Heart right ventricle (tissue), 16 donors: ENCODE data around the gene TWSG1. TPM values are rescaled to one million over a fixed set of nuclear protein-coding genes. Genes with fewer than 3 reads are reported as not detected.
"Not testable (repeated sequence)": the region's sequence is repeated elsewhere in the genome, so short reads cannot be mapped to it uniquely, and the experiment has no call there.

ENCODE experiments used
- ATAC-seq, 8 donors: fragments of 200-7000 bp; cut with Tn5 transposase; one replicate each; pipeline ENCODE4 v1.9.1; 2020; ENCODE audit warnings: mild to moderate bottlenecking in 8 of 8, moderate library complexity in 8 of 8, moderate number of reproducible peaks in 1 of 8
- DNase-seq, 2 donors: peaks; one replicate each; pipeline ENCODE4 v3.0.0-alpha.2; 2020
- H3K27ac ChIP-seq, 10 donors: fragments of 200-600 bp; sonication (generic) in 2 of 10; one replicate each; pipeline versions ENCODE4 v1.5.0 to v1.8.0; 2020 to 2022; ENCODE audit warnings: mild to moderate bottlenecking in 3 of 10
- H3K27me3 ChIP-seq, 7 donors: fragments of 200-600 bp; one replicate each; pipeline ENCODE4 v1.8.0; 2021 to 2022; ENCODE audit warnings: mild to moderate bottlenecking in 2 of 7
- H3K36me3 ChIP-seq, 9 donors: fragments of 200-600 bp; sonication (generic) in 1 of 9; one replicate each; pipeline versions ENCODE4 v1.5.0 to v1.8.0; 2020 to 2022; ENCODE audit warnings: mild to moderate bottlenecking in 2 of 9
- H3K4me1 ChIP-seq, 9 donors: fragments of 200-600 bp; sonication (generic) in 1 of 9; one replicate each; pipeline versions ENCODE4 v1.5.0 to v1.8.0; 2020 to 2022; ENCODE audit warnings: mild to moderate bottlenecking in 4 of 9
- H3K4me3 ChIP-seq, 10 donors: fragments of 200-600 bp; sonication (generic) in 2 of 10; one replicate each; pipeline versions ENCODE4 v1.5.0 to v1.8.0; 2020 to 2022; ENCODE audit warnings: mild to moderate bottlenecking in 7 of 10, moderate library complexity in 2 of 10
- H3K9me3 ChIP-seq, 11 donors: fragments of 200-600 bp in 10 of 11; sonication (generic) in 2 of 11; one replicate each; pipeline versions ENCODE4 v1.5.0 to v1.8.0; 2013 to 2022; ENCODE audit warnings: mild to moderate bottlenecking in 2 of 11, control low read depth in 1 of 11, moderate library complexity in 1 of 11
- WGBS, 2 donors: extraction: QIAGEN DNeasy Blood & Tissue Kit; methylation state at CpG; one replicate each; pipeline ENCODE4 v1.1.7; 2013; ENCODE audit warnings: inconsistent platforms in 1 of 2; 5-methylcytosine and 5-hydroxymethylcytosine counted together
- intact Hi-C, 10 donors: fragments of 100-400 bp; cut with DNase I; formaldehyde crosslinking; loops; one replicate each; pipeline versions ENCODE4 v1.11.1 to v1.14.2; 2022
- polyA plus RNA-seq, 2 donors: library from polyadenylated mRNA; stranded (reverse); fragments of 200-250 nt; gene quantifications; one replicate each; pipeline ENCODE4 v1.2.3, GENCODE V29; 2013
- total RNA-seq, 10 donors: library from RNA; stranded (reverse); fragmentation: NEBNext Ultra II Directional in 3 of 10; extraction: Animal tissue kit (Norgen Biotek cat#: 25700) in 3 of 10; gene quantifications; one replicate each; pipeline versions ENCODE4 v1.2.1 to v1.2.4, GENCODE V29; 2021 to 2023
- TF ChIP-seq, protein P1 (sequence below), 9 donors: fragments of 200-600 bp; sonication (generic) in 2 of 9; IDR thresholded peaks; one replicate each; pipeline versions ENCODE4 v1.5.0 to v1.8.0; 2021 to 2022; ENCODE audit warnings: antibody characterized with exemption in 9 of 9, mild to moderate bottlenecking in 5 of 9, moderate library complexity in 1 of 9
- donor health status: Arrhythmogenic right ventricular cardiomyopathy.
- donor health status: ischemic (EF 13 %, LVEDD 7.1; RV severe dilation, severe dysfunction).
- donor health status: healthy with polysubstance abuse.
- donor health status: DM: no; HTN: yes; CAD: no.
- donor health status: DM: no; HTN: no; CAD: no.
- donor health status: ischemic (EF 25% LVEDD 6.9; RV normal size, moderate dysfunction).
- donor health status: ischemic (EF 25% LVEDD 5.7; RV mildly dilated, moderate dysfunction).
- donor health status: healthy.
- donor health status: DM: yes; HTN: yes; CAD: no.
- donor health status: Ischemic cardiomyopathy.
- donor health status: ischemic (EF 35%, LVEDD 5.7; RV mildly dilated, moderate dysfunction).
- donor health status: nonischemic (EF 11% LVEDD 7.7; RV severe dilation, severe dysfunction).
- donor health status: DM: yes; HTN: yes; CAD: no.
- donor health status: PGD.
- donor health status: ischemic (EF 29% LVEDD 5.4; RV normal size, mild dysfunction).
- donor health status: nonischemic (EF 23%, LVEDD 6.1; RV moderate dilation, normal function).

The TWSG1 gene
- total and polyA plus RNA-seq, 12 donors: 6.6 to 15.0 (median 11.2) TPM

DNA sequence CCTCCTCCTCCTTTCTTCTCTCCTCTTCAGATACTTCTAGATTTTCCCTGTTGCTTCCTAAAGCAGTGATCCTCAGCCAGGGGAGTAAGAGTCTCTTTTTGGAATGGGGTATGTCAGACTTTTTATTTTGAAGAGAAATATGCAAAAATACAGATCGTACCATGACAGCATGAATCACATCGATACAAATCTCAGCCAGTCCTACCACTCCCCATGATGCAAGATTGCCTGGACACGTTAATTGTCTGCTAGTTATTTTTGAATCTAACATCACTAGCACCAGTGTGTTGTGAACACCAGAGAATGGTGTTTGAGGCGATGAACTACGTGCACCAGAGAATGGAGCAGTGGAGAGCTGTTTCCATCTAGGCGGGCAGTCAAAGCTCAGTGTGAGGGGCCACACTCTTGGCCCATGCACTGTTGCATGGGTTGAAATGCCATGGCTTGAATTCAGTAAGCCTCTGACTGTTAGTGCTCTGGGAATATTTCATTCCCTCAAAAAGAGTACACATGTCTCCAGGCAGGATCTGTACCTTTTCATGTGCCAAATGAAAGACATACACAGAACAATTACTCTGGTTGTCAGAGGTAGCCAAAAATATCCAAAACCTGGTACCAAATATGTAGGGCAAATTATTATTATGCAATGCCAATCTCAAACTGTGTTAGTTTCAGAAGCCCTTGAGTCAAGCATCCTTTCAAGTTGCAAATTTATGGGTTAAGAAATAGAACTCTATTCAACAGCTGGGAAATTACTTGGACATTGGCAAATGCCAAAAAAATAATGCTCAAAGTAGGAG lies 94.5 kb downstream of the TWSG1 start:
- TF ChIP-seq, protein P1, sequence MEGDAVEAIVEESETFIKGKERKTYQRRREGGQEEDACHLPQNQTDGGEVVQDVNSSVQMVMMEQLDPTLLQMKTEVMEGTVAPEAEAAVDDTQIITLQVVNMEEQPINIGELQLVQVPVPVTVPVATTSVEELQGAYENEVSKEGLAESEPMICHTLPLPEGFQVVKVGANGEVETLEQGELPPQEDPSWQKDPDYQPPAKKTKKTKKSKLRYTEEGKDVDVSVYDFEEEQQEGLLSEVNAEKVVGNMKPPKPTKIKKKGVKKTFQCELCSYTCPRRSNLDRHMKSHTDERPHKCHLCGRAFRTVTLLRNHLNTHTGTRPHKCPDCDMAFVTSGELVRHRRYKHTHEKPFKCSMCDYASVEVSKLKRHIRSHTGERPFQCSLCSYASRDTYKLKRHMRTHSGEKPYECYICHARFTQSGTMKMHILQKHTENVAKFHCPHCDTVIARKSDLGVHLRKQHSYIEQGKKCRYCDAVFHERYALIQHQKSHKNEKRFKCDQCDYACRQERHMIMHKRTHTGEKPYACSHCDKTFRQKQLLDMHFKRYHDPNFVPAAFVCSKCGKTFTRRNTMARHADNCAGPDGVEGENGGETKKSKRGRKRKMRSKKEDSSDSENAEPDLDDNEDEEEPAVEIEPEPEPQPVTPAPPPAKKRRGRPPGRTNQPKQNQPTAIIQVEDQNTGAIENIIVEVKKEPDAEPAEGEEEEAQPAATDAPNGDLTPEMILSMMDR (IDR thresholded peaks at IDR 0.05): no peak
- Histone ChIP-seq H3K27me3 (no peaks in the 10 kb centered on the region), H3K4me1 (peaks cover 0 to 16% (median 0%) of the 10 kb centered on the region in 9 donors), H3K36me3 (no peaks in the 10 kb centered on the region), H3K9me3 (peaks cover 0 to 1% (median 0%) of the 10 kb centered on the region in 11 donors), H3K4me3 (no peak overlapping the region), H3K27ac (no peak overlapping the region)
- no peak for DNase-seq
- intact Hi-C loops: no loop called here
- WGBS, 2 donors: 86 to 90% methylated on average over 6 of the region's 6 CpGs
- peak in 3 of 8 donors; percentile 25 to 71 (median 50) for ATAC-seq

DNA sequence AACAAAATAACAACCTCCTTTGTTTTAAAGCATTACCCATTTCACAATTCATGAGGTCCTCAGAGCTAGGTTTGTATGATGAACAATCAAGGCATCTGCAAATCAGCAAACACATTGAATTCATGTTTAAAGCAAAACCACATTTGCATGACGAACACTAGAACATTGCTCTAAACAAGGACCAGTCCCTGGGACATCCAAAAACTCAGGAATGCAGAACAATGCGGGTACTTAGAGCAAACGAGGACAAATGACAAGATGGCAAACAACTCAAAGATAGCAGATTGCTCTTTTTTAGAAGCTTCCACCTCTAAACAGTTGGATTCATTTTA lies 95.1 kb downstream of the TWSG1 start:
- no peak overlapping the region for H3K4me3 ChIP-seq
- WGBS, 2 donors: 49 to 60% methylated on average over 3 of the region's 3 CpGs
- H3K27me3 ChIP-seq: no peaks in the 10 kb centered on the region
- TF ChIP-seq, protein P1 (IDR thresholded peaks at IDR 0.05): no peak
- intact Hi-C loops: no loop called here
- H3K9me3 ChIP-seq: no peaks in the 10 kb centered on the region
- H3K36me3 ChIP-seq: no peaks in the 10 kb centered on the region
- H3K4me1 ChIP-seq: peaks cover 0 to 20% (median 0%) of the 10 kb centered on the region in 9 donors
- H3K27ac ChIP-seq: no peak overlapping the region
- ATAC-seq (peak in 2 of 8 donors; percentile 14 to 35), DNase-seq (no peak)

DNA sequence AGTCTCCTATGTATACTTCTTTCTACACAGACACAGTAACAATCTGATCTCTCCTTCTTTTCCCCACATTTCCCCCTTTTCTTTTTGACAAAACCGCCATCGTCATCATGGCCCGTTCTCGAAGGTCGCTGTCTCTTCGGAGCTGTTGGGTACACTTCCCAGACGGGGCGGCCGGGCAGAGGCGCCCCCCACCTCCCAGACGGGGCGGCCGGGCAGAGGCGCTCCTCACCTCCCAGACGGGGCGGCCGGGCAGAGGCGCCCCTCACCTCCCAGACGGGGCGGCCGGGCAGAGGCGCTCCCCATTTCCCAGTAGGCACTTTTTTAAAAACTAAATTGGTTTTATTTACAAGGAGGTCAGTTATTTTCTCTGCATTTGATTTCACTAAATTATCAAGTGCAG lies 95.7 kb downstream of the TWSG1 start:
- ATAC-seq, H3K9me3 ChIP-seq, intact Hi-C loops, H3K4me3 ChIP-seq, DNase-seq, H3K27ac ChIP-seq, H3K36me3 ChIP-seq, H3K27me3 ChIP-seq: not testable (repeated sequence)
- H3K4me1 ChIP-seq: peaks cover 0 to 20% (median 0%) of the 10 kb centered on the region in 9 donors
- 92 to 96% methylated on average over 22 of the region's 22 CpGs for WGBS, 2 donors

DNA sequence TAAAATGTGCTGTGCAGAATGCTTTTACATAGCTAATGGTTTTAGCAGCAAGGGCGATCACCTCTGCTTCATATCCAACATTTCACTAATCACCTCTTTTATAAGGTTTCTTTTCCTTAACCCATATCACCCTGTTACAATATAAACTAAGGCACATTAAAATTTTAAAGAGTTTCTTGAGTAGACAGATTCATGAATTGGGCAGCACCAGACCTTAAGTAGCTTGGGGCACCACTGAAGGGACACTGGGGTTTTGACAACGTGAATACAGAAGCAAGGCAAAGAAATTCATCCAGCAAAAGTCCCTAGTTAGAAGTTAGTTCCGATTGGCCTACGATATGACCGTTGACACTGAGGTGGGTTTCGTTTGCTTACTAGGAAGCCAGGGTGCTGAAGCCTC lies 96.7 kb downstream of the TWSG1 start:
- Histone ChIP-seq H3K27ac (no peak overlapping the region), H3K4me1 (peaks cover 0 to 20% (median 1%) of the 10 kb centered on the region in 9 donors), H3K27me3 (no peaks in the 10 kb centered on the region), H3K9me3 (no peaks in the 10 kb centered on the region), H3K4me3 (no peak overlapping the region), H3K36me3 (no peaks in the 10 kb centered on the region)
- intact Hi-C loops: no loop called here
- 94 to 95% methylated on average over 6 of the region's 6 CpGs for WGBS, 2 donors
- no peak for DNase-seq
- TF ChIP-seq, protein P1 (IDR thresholded peaks at IDR 0.05): no peak
- ATAC-seq: no peak

DNA sequence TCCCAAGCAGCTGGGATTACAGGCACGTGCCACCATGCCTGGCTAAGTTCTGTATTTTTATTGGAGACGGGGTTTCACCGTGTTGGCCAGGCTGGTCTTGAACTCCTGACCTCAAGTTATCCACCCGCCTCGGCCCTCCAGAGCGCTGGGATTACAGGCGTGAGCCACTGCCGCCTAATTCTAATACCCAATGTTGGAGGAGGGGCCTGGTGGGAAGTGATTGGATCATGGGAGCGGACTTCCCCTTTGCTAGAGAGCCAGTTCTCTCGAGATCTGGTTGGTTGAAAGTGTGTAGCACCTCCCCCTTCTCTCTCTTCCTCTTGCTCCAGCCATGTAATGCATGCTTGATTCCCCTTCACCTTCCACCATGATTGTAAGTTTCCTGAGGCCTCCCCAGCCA lies 98.5 kb downstream of the TWSG1 start:
- H3K36me3 ChIP-seq, DNase-seq, ATAC-seq, H3K4me3 ChIP-seq, H3K27ac ChIP-seq, H3K9me3 ChIP-seq, H3K27me3 ChIP-seq, intact Hi-C loops: not testable (repeated sequence)
- 94 to 95% methylated on average over 10 of the region's 10 CpGs for WGBS, 2 donors
- peaks cover 0 to 27% (median 4%) of the 10 kb centered on the region in 9 donors for H3K4me1 ChIP-seq
